Neural progenitor cell (in vitro differentiated cells): ENCODE data around the gene RMDN3. TPM values are rescaled to one million over a fixed set of nuclear protein-coding genes. Genes with fewer than 3 reads are reported as not detected.
A peak's percentile ranks its signal among the peaks of the same experiment; 100 is the strongest.

ENCODE experiments used
- DNase-seq: peaks from one replicate; pipeline ENCODE4 v3.0.0-alpha.2; 2016; ENCODE audit warnings: low spot score
- H2AFZ ChIP-seq: fragments of 200-600 bp; sonication (generic); replicated peaks from 2 replicates; pipeline ENCODE4 v1.6.1; 2016; ENCODE audit warnings: antibody characterized with exemption
- H3F3A ChIP-seq: fragments of 200-600 bp; sonication (generic); 2 replicates; pipeline ENCODE4 v1.6.1; 2016; ENCODE audit warnings: antibody characterized with exemption, low read depth
- H3K27ac ChIP-seq: fragments of 200-600 bp; sonication (generic); 2 replicates; pipeline ENCODE4 v1.5.1; 2016; ENCODE audit warnings: mild to moderate bottlenecking
- H3K27me3 ChIP-seq: fragments of 200-600 bp; sonication (generic); 2 replicates; pipeline ENCODE4 v1.6.1; 2016; ENCODE audit warnings: mild to moderate bottlenecking, moderate library complexity
- H3K36me3 ChIP-seq: fragments of 200-600 bp; sonication (generic); 2 replicates; pipeline ENCODE4 v1.5.1; 2016
- H3K4me1 ChIP-seq: fragments of 200-600 bp; sonication (generic); 2 replicates; pipeline ENCODE4 v1.6.1; 2016; ENCODE audit warnings: mixed run types
- H3K4me2 ChIP-seq: fragments of 200-600 bp; sonication (generic); 2 replicates; pipeline ENCODE4 v1.6.1; 2016
- H3K4me3 ChIP-seq: fragments of 200-600 bp; sonication (generic); 2 replicates; pipeline ENCODE4 v1.5.1; 2016
- H3K79me2 ChIP-seq: fragments of 200-600 bp; sonication (generic); 2 replicates; pipeline ENCODE4 v1.6.1; 2016; ENCODE audit warnings: low read depth
- H3K9ac ChIP-seq: fragments of 200-600 bp; sonication (generic); 2 replicates; pipeline ENCODE4 v1.6.1; 2016
- H3K9me3 ChIP-seq: fragments of 200-600 bp; sonication (generic); 2 replicates; pipeline ENCODE4 v1.5.1; 2016; ENCODE audit warnings: low read depth
- H4K20me1 ChIP-seq: fragments of 200-600 bp; sonication (generic); 2 replicates; pipeline ENCODE4 v1.6.1; 2016; ENCODE audit warnings: low read depth
- H3K27ac Mint-ChIP-seq: 3 replicates; pipeline ENCODE4 v1.8.0; 2021; ENCODE audit warnings: mixed read lengths
- H3K27me3 Mint-ChIP-seq: 2 replicates; pipeline ENCODE4 v1.8.0; 2022; ENCODE audit warnings: low read depth, mild to moderate bottlenecking, inconsistent platforms, moderate library complexity, mixed read lengths; ENCODE audit not compliant: insufficient read depth
- H3K36me3 Mint-ChIP-seq: 3 replicates; pipeline ENCODE4 v1.8.0; 2021; ENCODE audit warnings: mixed read lengths
- H3K4me1 Mint-ChIP-seq: 3 replicates; pipeline ENCODE4 v1.8.0; 2021; ENCODE audit warnings: mixed read lengths
- H3K4me3 Mint-ChIP-seq: 3 replicates; pipeline ENCODE4 v1.8.0; 2021; ENCODE audit warnings: mild to moderate bottlenecking, moderate library complexity, mixed read lengths
- H3K9me3 Mint-ChIP-seq: 3 replicates; pipeline ENCODE4 v1.8.0; 2020; ENCODE audit warnings: mixed read lengths
- EZH2 ChIP-seq: fragments of 200-600 bp; sonication (generic); IDR thresholded peaks from 2 replicates; pipeline ENCODE4 v1.6.1; 2017; ENCODE audit warnings: antibody characterized with exemption, mild to moderate bottlenecking, moderate library complexity
- EZH2phosphoT487 ChIP-seq: fragments of 200-600 bp; sonication (generic); IDR thresholded peaks from 2 replicates; pipeline ENCODE4 v1.6.1; 2017; ENCODE audit warnings: antibody characterized with exemption
- total RNA-seq: library from RNA; depleted of rRNA; stranded (reverse); fragments of >200 nt; gene quantifications from 2 replicates; pipeline ENCODE4 v1.2.3, GENCODE V29; 2015; ENCODE audit warnings: low replicate concordance
- TF ChIP-seq, protein P1 (sequence below): fragments of 200-600 bp; sonication (generic); IDR thresholded peaks from 2 replicates; pipeline ENCODE4 v1.5.1; 2017; ENCODE audit warnings: antibody characterized with exemption, mild to moderate bottlenecking

Gene RMDN3
- total RNA-seq, 1 donor from 2014 or later: 13.2 TPM

DNA sequence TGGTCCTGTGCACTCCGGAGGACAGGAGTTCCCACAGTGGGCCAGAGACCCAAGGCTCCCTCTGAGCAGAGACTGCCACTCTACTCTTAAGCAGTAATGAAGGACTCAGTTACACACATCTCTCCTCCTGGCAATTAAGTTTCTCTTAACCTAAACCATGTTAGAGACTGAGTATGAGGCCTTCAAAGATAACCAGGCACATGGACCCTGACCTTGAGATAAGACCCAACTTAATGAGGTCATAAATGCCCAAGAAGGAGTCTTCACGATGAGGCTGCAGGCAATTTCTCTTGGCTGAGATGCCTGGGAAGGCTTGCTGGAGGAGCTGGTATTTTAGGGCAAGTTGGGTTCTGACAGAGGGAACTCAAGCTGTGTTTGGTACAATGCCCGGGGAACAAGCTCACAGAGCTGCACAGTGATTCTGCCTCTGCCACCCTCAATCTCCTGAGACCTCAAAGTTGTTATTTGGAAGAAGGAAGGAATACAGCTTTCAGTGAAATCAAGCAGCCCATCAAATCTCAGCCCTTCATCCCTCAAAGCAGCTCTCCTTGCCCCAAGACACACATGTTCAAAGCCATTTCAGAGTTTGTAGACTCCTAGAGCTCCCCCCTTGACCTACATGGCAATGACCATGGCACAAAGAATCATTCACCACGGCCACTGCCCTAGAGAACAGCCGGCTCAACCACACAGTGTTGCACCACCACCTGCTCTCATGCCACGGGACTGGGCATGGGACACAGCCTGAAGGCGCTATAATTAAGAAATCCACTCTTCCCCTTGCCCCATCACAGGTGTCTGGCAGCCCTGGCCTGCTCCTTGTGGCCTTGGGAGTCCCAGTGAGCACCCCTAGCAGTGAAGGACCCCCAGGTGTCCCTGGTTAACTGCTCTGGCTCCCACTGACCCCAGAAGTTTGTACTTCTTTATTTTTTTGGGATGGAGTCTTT lies 7.1 kb downstream of the RMDN3 start:
- no peak overlapping the region for H3K27ac Mint-ChIP-seq
- Histone ChIP-seq H3K4me1 (no peaks in the 10 kb centered on the region), H3K4me2 (no peak overlapping the region), H3K27me3 (no peaks in the 10 kb centered on the region), H3K9me3 (no peaks in the 10 kb centered on the region), H3K9ac (no peak overlapping the region), H3K4me3 (no peak overlapping the region), H2AFZ (no peak overlapping the region), H3F3A (peaks cover 21% of the 10 kb centered on the region), H3K36me3 (peaks cover 2% of the 10 kb centered on the region), H4K20me1 (no peaks in the 10 kb centered on the region), H3K27ac (no peak overlapping the region), H3K79me2 (peaks cover 6% of the 10 kb centered on the region)
- peaks cover 7% of the 10 kb centered on the region for H3K4me1 Mint-ChIP-seq
- peaks cover 16% of the 10 kb centered on the region for H3K27me3 Mint-ChIP-seq
- no peak for DNase-seq
- peaks cover 12% of the 10 kb centered on the region for H3K36me3 Mint-ChIP-seq
- no peak overlapping the region for H3K4me3 Mint-ChIP-seq
- H3K9me3 Mint-ChIP-seq: no peaks in the 10 kb centered on the region
- TF ChIP-seq EZH2: no peak
- TF ChIP-seq, protein P1, sequence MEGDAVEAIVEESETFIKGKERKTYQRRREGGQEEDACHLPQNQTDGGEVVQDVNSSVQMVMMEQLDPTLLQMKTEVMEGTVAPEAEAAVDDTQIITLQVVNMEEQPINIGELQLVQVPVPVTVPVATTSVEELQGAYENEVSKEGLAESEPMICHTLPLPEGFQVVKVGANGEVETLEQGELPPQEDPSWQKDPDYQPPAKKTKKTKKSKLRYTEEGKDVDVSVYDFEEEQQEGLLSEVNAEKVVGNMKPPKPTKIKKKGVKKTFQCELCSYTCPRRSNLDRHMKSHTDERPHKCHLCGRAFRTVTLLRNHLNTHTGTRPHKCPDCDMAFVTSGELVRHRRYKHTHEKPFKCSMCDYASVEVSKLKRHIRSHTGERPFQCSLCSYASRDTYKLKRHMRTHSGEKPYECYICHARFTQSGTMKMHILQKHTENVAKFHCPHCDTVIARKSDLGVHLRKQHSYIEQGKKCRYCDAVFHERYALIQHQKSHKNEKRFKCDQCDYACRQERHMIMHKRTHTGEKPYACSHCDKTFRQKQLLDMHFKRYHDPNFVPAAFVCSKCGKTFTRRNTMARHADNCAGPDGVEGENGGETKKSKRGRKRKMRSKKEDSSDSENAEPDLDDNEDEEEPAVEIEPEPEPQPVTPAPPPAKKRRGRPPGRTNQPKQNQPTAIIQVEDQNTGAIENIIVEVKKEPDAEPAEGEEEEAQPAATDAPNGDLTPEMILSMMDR: no peak
- no peak for TF ChIP-seq EZH2phosphoT487

DNA sequence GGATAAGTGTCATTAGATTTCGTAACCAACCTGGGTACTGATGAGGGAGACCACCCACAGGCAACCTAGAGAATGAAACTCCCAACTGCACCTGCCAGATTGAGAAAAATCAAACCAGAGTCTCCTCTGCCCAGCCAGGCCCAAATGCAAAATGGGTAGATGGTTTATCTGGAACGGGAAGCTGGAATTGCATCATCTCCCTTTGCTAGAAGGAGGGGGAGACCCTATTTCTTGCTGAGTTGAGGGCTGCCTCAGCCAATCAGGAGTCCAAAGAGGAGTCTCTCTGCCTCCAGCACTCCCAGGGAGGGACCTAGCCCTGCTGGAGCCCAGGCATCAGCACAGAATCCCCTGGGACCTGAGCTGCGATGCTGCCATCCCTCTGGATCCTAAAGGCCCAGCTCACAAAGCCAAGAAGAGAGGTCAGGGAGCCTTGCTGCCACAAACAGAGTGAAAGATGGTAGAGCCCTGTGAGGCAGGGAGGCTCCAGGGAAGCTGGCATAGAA lies 8.1 kb downstream of the RMDN3 start:
- Histone ChIP-seq H4K20me1 (no peaks in the 10 kb centered on the region), H3K36me3 (peaks cover 2% of the 10 kb centered on the region), H3K4me2 (no peak overlapping the region), H3K27ac (no peak overlapping the region), H3K4me3 (no peak overlapping the region), H3K27me3 (no peaks in the 10 kb centered on the region), H3K9ac (no peak overlapping the region), H3K4me1 (no peaks in the 10 kb centered on the region), H2AFZ (no peak overlapping the region), H3K79me2 (no peaks in the 10 kb centered on the region), H3F3A (peaks cover 21% of the 10 kb centered on the region), H3K9me3 (no peaks in the 10 kb centered on the region)
- H3K36me3 Mint-ChIP-seq: peaks cover 16% of the 10 kb centered on the region
- peaks cover 16% of the 10 kb centered on the region for H3K27me3 Mint-ChIP-seq
- DNase-seq: no peak
- no peak for TF ChIP-seq EZH2
- no peak for TF ChIP-seq EZH2phosphoT487
- TF ChIP-seq, protein P1: no peak
- no peaks in the 10 kb centered on the region for H3K4me1 Mint-ChIP-seq
- no peaks in the 10 kb centered on the region for H3K9me3 Mint-ChIP-seq
- no peak overlapping the region for H3K4me3 Mint-ChIP-seq
- no peak overlapping the region for H3K27ac Mint-ChIP-seq

- Histone ChIP-seq H3K79me2 (no peaks in the 10 kb centered on the region), H3K27me3 (no peaks in the 10 kb centered on the region), H3K9ac (no peak overlapping the region), H3K9me3 (no peaks in the 10 kb centered on the region), H3K27ac (peak overlapping the region; percentile 49), H4K20me1 (no peaks in the 10 kb centered on the region), H3K36me3 (no peaks in the 10 kb centered on the region), H3K4me3 (no peak overlapping the region), H3K4me2 (no peak overlapping the region), H3K4me1 (no peaks in the 10 kb centered on the region), H2AFZ (no peak overlapping the region), H3F3A (peaks cover 26% of the 10 kb centered on the region)
- DNase-seq: no peak
- Mint-ChIP-seq H3K27ac (no peak overlapping the region), H3K9me3 (no peaks in the 10 kb centered on the region), H3K27me3 (peaks cover 13% of the 10 kb centered on the region), H3K4me3 (no peak overlapping the region), H3K4me1 (no peaks in the 10 kb centered on the region), H3K36me3 (peaks cover 21% of the 10 kb centered on the region)
- TF ChIP-seq EZH2 (no peak), EZH2phosphoT487 (no peak)
- TF ChIP-seq, protein P1: no peak
Measured at GRCh38 chr15:40744815-40745152, 10.3 kb downstream of the RMDN3 start.
